OCI-LY1 (cell line): ENCODE measurements around the gene ASB8.

ENCODE experiments used
- CTCF ChIP-seq: fragments of 200-600 bp; sonication (generic), shearing (Covaris generic); IDR thresholded peaks from 2 replicates; pipeline ENCODE4 v1.5.1; 2017; ENCODE audit warnings: mild to moderate bottlenecking, antibody characterized with exemption, low read length, moderate library complexity, mixed read lengths
- EZH2 ChIP-seq: fragments of 200-600 bp; sonication (generic), shearing (Covaris generic); IDR thresholded peaks from 2 replicates; pipeline ENCODE4 v1.8.0; 2017; ENCODE audit warnings: borderline replicate concordance, mixed run types, mild to moderate bottlenecking, antibody characterized with exemption, low read length, moderate library complexity, mixed read lengths

- TF ChIP-seq CTCF (no peak), EZH2 (no peak)
Measured at GRCh38 chr12:48119078-48119833, 38.1 kb downstream of the ASB8 start, which contains the start of gene PFKM.
